Calu3 (cell line): ENCODE results near the gene UNC5C. TPM values are rescaled to one million over a fixed set of nuclear protein-coding genes. Genes with fewer than 3 reads are reported as not detected.

Experiments
- BruUV-seq: library from RNA; stranded (reverse); fragments of 400-500 nt; replicated peaks from 2 replicates; lab custom pipeline; 2021; lab: Mats Ljungman, UMichigan
- CTCF ChIA-PET: fragments of 300-600 bp; sonication (Branson Sonifier 250); formaldehyde crosslinking; loops from one replicate; lab custom pipeline; 2022; ENCODE audit warnings: antibody characterized with exemption; lab: Charles Lee
- DNase-seq: peaks from one replicate; pipeline ENCODE4 v3.0.0; 2022
- H3K27ac Mint-ChIP-seq: one replicate; pipeline ENCODE4 v1.8.0; 2022; ENCODE audit warnings: mixed read lengths; ENCODE audit not compliant: unreplicated experiment
- H3K27me3 Mint-ChIP-seq: one replicate; pipeline ENCODE4 v1.8.0; 2022; ENCODE audit warnings: mixed read lengths; ENCODE audit not compliant: unreplicated experiment
- H3K36me3 Mint-ChIP-seq: one replicate; pipeline ENCODE4 v1.8.0; 2022; ENCODE audit warnings: mild to moderate bottlenecking, moderate library complexity, mixed read lengths; ENCODE audit not compliant: insufficient read depth, unreplicated experiment
- H3K4me1 Mint-ChIP-seq: one replicate; pipeline ENCODE4 v1.8.0; 2022; ENCODE audit warnings: mild to moderate bottlenecking, low read depth, mixed read lengths; ENCODE audit not compliant: unreplicated experiment
- H3K4me3 Mint-ChIP-seq: one replicate; pipeline ENCODE4 v1.8.0; 2022; ENCODE audit warnings: mild to moderate bottlenecking, low read depth, moderate library complexity, mixed read lengths; ENCODE audit not compliant: unreplicated experiment
- H3K9me3 Mint-ChIP-seq: one replicate; pipeline ENCODE4 v1.8.0; 2022; ENCODE audit warnings: low read depth, mixed read lengths; ENCODE audit not compliant: unreplicated experiment
- CTCF ChIP-seq: fragments of 200-600 bp; IDR thresholded peaks from one replicate; pipeline ENCODE4 v1.8.0; 2022; ENCODE audit warnings: antibody characterized with exemption; ENCODE audit not compliant: unreplicated experiment
- intact Hi-C: fragments of 100-400 bp; cut with micrococcal nuclease; formaldehyde crosslinking; loops from one replicate; pipeline ENCODE4 v1.10.0; 2022; ENCODE audit not compliant: unreplicated experiment
- total RNA-seq: library from RNA; stranded (reverse); gene quantifications from 2 replicates; pipeline ENCODE4 v1.2.3, GENCODE V29; 2022

Gene UNC5C
- total RNA-seq, 1 experiment from 2014 or later, result not detected

- TF ChIP-seq CTCF, result no peak
- intact Hi-C loops, result no loop called here
- peaks cover 3% of the 10 kb centered on the region for H3K9me3 Mint-ChIP-seq
- no TSS peak for BruUV-seq
- peaks cover 7% of the 10 kb centered on the region for H3K4me1 Mint-ChIP-seq
- DNase-seq, result no peak
- H3K4me3 Mint-ChIP-seq, result no peak overlapping the region
- no peak overlapping the region for H3K27ac Mint-ChIP-seq
- CTCF ChIA-PET, result no interaction called here
- no peaks in the 10 kb centered on the region for H3K36me3 Mint-ChIP-seq
- no peaks in the 10 kb centered on the region for H3K27me3 Mint-ChIP-seq
These were observed 255.8 kb downstream of the UNC5C start for GRCh38 chr4:95293014-95293413.

GRCh38 chr4:95290702-95291101 is 258.1 kb downstream of the UNC5C start:
- Mint-ChIP-seq H3K27me3 (no peaks in the 10 kb centered on the region), H3K36me3 (no peaks in the 10 kb centered on the region), H3K4me1 (peaks cover 7% of the 10 kb centered on the region), H3K9me3 (peaks cover 3% of the 10 kb centered on the region), H3K4me3 (no peak overlapping the region), H3K27ac (no peak overlapping the region)
- TF ChIP-seq CTCF, result no peak
- peak; percentile 1 for DNase-seq
- intact Hi-C loops, result no loop called here
- CTCF ChIA-PET, result no interaction called here
- BruUV-seq, result no TSS peak

GRCh38 chr4:95289028-95289634 is 259.6 kb downstream of the UNC5C start:
- Mint-ChIP-seq H3K4me1 (peaks cover 7% of the 10 kb centered on the region), H3K36me3 (no peaks in the 10 kb centered on the region), H3K4me3 (no peak overlapping the region), H3K27me3 (no peaks in the 10 kb centered on the region), H3K9me3 (peaks cover 3% of the 10 kb centered on the region), H3K27ac (no peak overlapping the region)
- intact Hi-C loops, result no loop called here
- no peak for TF ChIP-seq CTCF
- CTCF ChIA-PET, result no interaction called here
- no TSS peak for BruUV-seq
- DNase-seq, result peak; percentile 16

GRCh38 chr4:95288552-95288951 is 260.2 kb downstream of the UNC5C start:
- Mint-ChIP-seq H3K27ac (no peak overlapping the region), H3K4me3 (no peak overlapping the region), H3K9me3 (peaks cover 3% of the 10 kb centered on the region), H3K36me3 (no peaks in the 10 kb centered on the region), H3K4me1 (peaks cover 7% of the 10 kb centered on the region), H3K27me3 (no peaks in the 10 kb centered on the region)
- CTCF ChIA-PET, result no interaction called here
- no peak for DNase-seq
- BruUV-seq, result no TSS peak
- intact Hi-C loops, result no loop called here
- no peak for TF ChIP-seq CTCF
